Mammary epithelial cell (primary cell): ENCODE results near the gene ADRM1.

Experiments
- EZH2 ChIP-seq: IDR thresholded peaks from 2 replicates; pipeline ENCODE4 v1.6.1; 2012; ENCODE audit warnings: low read length, inconsistent platforms, borderline replicate concordance
- TF ChIP-seq, protein P1 (sequence below), 2 donors: IDR thresholded peaks in 1 of 2; conservative IDR thresholded peaks in 1 of 2; 2 replicates each; pipeline ENCODE4 v1.5.1; 2011 to 2012; ENCODE audit warnings: inconsistent platforms in 2 of 2, low read length in 2 of 2, mild to moderate bottlenecking in 2 of 2, control low read depth in 1 of 2, low read depth in 1 of 2; ENCODE audit not compliant: insufficient read depth in 1 of 2; ENCODE audit errors: extremely low read depth in 1 of 2

DNA sequence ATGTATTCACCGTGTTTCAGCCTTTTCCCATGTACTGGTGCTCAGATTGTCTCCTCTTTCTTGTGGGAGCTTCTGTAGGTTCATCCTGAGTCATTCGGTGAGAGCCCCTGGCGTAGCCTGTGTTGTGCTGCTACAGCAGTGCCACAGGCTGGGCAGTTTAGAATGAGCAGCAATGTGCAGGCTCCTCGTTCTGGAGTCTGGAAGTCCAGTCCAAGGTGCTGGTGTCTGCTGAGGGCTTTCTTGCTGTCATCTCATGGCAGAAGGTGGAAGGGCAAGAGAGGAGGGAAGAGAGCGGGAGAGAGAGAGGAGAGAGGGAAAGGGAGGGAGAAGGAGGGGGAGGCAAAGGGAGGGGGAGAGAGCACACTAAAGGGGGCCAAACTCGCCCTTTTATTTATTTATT lies 49.4 kb upstream of the ADRM1 start:
- TF ChIP-seq, protein P1, sequence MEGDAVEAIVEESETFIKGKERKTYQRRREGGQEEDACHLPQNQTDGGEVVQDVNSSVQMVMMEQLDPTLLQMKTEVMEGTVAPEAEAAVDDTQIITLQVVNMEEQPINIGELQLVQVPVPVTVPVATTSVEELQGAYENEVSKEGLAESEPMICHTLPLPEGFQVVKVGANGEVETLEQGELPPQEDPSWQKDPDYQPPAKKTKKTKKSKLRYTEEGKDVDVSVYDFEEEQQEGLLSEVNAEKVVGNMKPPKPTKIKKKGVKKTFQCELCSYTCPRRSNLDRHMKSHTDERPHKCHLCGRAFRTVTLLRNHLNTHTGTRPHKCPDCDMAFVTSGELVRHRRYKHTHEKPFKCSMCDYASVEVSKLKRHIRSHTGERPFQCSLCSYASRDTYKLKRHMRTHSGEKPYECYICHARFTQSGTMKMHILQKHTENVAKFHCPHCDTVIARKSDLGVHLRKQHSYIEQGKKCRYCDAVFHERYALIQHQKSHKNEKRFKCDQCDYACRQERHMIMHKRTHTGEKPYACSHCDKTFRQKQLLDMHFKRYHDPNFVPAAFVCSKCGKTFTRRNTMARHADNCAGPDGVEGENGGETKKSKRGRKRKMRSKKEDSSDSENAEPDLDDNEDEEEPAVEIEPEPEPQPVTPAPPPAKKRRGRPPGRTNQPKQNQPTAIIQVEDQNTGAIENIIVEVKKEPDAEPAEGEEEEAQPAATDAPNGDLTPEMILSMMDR (conservative IDR thresholded peaks at IDR 0.05 in 1 of 2, IDR thresholded peaks at IDR 0.05 in 1 of 2; ENCODE audit: extremely low read depth in 1 of 2, insufficient read depth in 1 of 2, low read depth in 1 of 2, low read length in 2 of 2) = no peak
- no peak for TF ChIP-seq EZH2
